GM19025 (cell line): ENCODE measurements around the gene KIAA0930.

Experiments
- ATAC-seq: cut with Tn5 transposase; IDR thresholded peaks from one replicate; pipeline ENCODE4 v1.9.1; 2021; ENCODE audit warnings: mild to moderate bottlenecking, low read depth, moderate library complexity; ENCODE audit not compliant: unreplicated experiment

The KIAA0930 gene

DNA sequence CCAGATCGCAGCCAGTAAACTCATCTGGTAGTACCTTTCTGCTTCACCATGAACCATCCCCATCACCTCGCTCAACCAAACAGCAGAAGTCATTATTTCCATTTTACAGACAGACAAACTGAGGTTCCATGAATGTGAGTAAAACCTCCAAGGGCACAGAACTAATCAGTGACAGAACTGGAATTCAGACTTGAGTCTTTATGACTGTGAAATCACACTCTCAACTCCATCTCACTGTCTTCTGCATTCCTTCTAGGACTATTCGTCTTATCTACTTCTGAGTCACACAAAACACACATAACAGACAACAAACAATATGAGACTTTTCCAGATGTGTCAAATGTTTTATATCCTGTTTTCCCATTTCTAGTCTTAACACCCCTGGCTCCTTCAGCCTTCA, 86.3 kb downstream of the KIAA0930 start:
- ATAC-seq, result no peak

DNA sequence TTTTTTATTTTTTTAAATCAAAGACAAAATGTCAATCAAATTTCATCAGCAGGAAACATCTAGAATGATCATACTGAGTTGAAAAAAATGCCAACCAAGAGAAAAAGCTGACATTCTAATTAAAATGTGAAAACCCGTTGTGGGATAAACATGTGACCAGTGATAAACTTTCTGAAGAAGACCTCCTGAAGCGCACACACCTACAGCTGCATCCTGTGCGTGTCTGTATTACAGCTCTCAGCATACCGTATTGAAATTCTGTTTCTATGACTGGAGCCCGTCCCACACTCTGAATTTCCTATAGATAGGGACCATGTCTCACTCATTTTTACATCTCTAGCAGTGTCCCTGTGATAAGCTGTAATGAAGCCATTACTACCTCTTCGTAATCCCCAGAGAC, 89.2 kb downstream of the KIAA0930 start:
- ATAC-seq, result no peak

DNA sequence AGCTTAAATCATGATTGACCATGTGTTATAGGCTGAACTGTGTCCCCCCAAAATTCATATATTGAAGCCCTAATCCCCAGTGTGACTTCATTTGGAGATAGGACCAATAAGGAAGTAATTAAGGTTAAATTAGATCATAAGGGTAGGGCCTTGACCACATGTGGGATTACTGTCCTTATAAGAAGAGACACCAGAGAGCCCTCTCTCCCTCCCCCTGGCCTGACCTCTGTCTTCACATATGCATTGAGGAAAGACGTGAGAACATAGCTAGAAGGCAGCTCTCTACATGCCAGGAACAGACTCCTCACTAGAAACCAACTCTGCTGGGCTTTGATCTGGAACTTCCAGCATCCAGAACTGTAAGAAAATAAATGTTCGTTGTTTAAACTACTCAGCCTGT, 90.6 kb downstream of the KIAA0930 start:
- no peak for ATAC-seq

DNA sequence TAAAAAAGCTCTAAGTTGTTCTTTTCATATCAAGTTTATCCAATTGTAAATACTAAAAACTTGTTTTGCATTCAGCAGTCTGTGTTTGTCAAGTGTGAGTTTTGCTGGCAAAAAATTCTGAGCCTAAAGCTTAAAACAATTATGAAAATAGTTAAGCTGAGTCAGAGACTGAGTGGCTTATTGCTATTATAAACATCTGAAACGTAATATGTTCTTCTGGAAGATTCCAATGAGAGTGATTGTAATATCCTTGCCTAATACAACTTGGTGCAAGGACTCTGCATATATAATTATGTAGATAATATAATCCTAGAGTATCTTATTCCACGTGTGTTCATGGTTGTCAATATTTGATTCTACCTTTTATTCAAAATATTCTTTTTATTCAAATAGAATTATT, 91.0 kb downstream of the KIAA0930 start:
- no peak for ATAC-seq

DNA sequence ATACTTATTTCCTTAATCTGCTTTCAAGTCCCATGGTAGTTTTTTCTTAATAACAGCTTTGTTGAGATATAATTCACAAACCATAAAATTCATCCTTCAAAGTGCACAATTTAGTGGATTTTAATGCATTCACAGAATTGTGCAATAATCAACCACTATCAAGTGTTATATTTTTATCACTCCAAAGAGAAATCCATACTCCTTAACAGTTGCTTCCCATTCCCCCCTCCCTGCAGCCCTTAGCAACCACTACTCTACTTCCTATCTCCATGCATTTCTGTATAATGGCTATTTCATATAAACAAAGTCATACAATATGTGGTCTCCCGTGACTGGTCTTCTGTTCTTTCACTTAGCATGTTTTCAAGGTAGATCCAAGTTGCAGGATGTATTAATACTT, 95.8 kb downstream of the KIAA0930 start:
- no peak for ATAC-seq

DNA sequence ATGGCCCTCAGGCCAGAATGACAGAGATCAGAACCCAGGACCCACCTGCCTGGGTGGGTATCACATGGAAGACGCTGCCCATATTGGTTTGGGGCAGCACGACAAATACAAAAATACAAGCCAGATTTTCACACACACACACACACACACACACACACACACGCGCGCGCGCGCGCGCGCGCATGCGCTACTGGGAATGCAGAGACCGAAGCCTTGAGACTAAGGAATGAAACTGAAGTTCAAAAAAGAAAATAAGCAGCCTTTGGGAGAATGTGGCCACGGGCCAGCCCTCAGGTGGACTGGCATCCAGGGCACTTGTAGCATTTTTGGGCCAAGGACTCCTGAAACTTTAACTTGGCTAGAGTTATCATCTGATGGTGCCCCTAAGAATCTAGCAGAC, 98.3 kb downstream of the KIAA0930 start:
- no peak for ATAC-seq
